Suprapubic skin (tissue), 3 donors: ENCODE data around the gene CKB.

ENCODE experiments used
- POLR2AphosphoS5 ChIP-seq, 3 donors: sonication (generic); formaldehyde crosslinking; IDR thresholded peaks; one replicate each; pipeline ENCODE4 v1.6.1; 2017; ENCODE audit warnings: antibody characterized with exemption in 3 of 3
- TF ChIP-seq, protein P1 (sequence below), 2 donors: fragments of 200-600 bp in 1 of 2; fragments of 450-650 bp in 1 of 2; sonication (generic) in 1 of 2; IDR thresholded peaks; one replicate each; pipeline ENCODE4 v1.5.1; 2016 to 2019; ENCODE audit warnings: antibody characterized with exemption in 2 of 2, mild to moderate bottlenecking in 1 of 2, moderate library complexity in 1 of 2

DNA sequence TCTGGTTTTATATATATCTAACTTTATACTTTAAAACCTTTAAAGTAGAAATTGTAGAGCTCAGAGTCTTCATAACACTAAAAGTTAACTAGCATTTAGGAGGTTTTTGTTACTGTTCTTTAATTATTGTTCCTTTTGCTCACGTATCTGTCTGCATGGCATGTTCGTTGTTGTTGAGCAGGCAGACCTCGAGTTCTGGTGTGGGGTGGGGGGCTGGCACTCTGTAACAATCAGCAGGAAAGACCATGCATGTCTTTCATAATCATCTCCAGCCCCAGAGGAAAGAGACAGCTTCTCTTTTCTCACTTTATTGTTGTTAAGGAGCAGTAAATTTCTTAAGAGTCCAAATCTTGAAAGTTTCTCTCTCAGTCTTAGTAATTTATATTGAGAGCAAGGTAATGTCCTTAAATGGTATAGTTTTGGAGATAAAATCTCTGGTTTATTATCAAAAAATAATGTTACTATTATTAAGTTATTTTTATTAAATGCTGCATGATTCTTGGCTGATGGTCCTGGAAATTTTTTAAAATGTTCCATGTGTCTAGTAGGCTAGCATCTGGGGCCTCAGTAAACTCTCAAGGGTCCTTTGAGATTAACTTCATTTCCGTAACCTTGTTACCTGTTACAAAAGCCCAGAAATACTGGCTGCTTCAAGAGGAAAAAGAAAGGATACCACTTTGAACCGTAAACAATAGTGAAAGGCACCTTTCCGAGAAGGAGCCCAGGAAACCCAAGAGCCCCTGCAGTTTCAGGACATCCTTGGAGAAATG is 30.3 kb downstream of the CKB start:
- TF ChIP-seq, protein P1, sequence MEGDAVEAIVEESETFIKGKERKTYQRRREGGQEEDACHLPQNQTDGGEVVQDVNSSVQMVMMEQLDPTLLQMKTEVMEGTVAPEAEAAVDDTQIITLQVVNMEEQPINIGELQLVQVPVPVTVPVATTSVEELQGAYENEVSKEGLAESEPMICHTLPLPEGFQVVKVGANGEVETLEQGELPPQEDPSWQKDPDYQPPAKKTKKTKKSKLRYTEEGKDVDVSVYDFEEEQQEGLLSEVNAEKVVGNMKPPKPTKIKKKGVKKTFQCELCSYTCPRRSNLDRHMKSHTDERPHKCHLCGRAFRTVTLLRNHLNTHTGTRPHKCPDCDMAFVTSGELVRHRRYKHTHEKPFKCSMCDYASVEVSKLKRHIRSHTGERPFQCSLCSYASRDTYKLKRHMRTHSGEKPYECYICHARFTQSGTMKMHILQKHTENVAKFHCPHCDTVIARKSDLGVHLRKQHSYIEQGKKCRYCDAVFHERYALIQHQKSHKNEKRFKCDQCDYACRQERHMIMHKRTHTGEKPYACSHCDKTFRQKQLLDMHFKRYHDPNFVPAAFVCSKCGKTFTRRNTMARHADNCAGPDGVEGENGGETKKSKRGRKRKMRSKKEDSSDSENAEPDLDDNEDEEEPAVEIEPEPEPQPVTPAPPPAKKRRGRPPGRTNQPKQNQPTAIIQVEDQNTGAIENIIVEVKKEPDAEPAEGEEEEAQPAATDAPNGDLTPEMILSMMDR (IDR thresholded peaks at IDR 0.05) = no peak
- TF ChIP-seq POLR2AphosphoS5 (IDR thresholded peaks at IDR 0.05) = no peak
